KOPT-K1 (cell line): Measurements from ENCODE around the gene CFHR2.
"Not testable (repeated sequence)": the region's sequence is repeated elsewhere in the genome, so short reads cannot be mapped to it uniquely, and the experiment has no call there.

Experiments used
- H3K27ac ChIP-seq: fragments of 200-600 bp; sonication (generic); 2 replicates; pipeline ENCODE4 v1.5.1; 2016; ENCODE audit warnings: antibody characterized with exemption, mild to moderate bottlenecking, low read depth, low read length; ENCODE audit not compliant: poor library complexity, severe bottlenecking
- H3K36me3 ChIP-seq: fragments of 200-600 bp; sonication (generic); 2 replicates; pipeline ENCODE4 v1.5.1; 2017; ENCODE audit warnings: antibody characterized with exemption, mild to moderate bottlenecking, low read length, moderate library complexity; ENCODE audit not compliant: insufficient read depth
- H3K9me3 ChIP-seq: fragments of 200-600 bp; sonication (generic); 2 replicates; pipeline ENCODE4 v1.5.1; 2017; ENCODE audit warnings: antibody characterized with exemption, low read length, mild to moderate bottlenecking; ENCODE audit not compliant: insufficient read depth, poor library complexity, severe bottlenecking

Gene CFHR2

GRCh38 chr1:196943568-196943967 lies at the start of gene CFHR2:
TSS of gene CFHR2 (plus strand) at chr1:196943738. CDS start at chr1:196943881, 143 bp downstream.
- not testable (repeated sequence) for H3K9me3 ChIP-seq, H3K27ac ChIP-seq, H3K36me3 ChIP-seq

- Histone ChIP-seq H3K27ac (no peak overlapping the region), H3K9me3 (no peaks in the 10 kb centered on the region)
Measured at GRCh38 chr1:196896355-196896754, 47.2 kb upstream of the CFHR2 start.

GRCh38 chr1:196897158-196897828 lies 46.2 kb upstream of the CFHR2 start:
- no peaks in the 10 kb centered on the region for H3K36me3 ChIP-seq
- no peaks in the 10 kb centered on the region for H3K9me3 ChIP-seq
- H3K27ac ChIP-seq: no peak overlapping the region

More at GRCh38 chr1:196896355-196896754, 47.2 kb upstream of the CFHR2 start:
- H3K36me3 ChIP-seq: no peaks in the 10 kb centered on the region

GRCh38 chr1:196902344-196902743 lies 41.2 kb upstream of the CFHR2 start:
- H3K9me3 ChIP-seq: no peaks in the 10 kb centered on the region
- H3K36me3 ChIP-seq: no peaks in the 10 kb centered on the region
- H3K27ac ChIP-seq: no peak overlapping the region

GRCh38 chr1:196910215-196910614 lies 33.3 kb upstream of the CFHR2 start:
- no peaks in the 10 kb centered on the region for H3K36me3 ChIP-seq
- no peak overlapping the region for H3K27ac ChIP-seq
- no peaks in the 10 kb centered on the region for H3K9me3 ChIP-seq

- not testable (repeated sequence) for H3K36me3 ChIP-seq, H3K9me3 ChIP-seq, H3K27ac ChIP-seq
Measured at GRCh38 chr1:196912283-196912682, 31.3 kb upstream of the CFHR2 start.

- H3K36me3 ChIP-seq, H3K27ac ChIP-seq, H3K9me3 ChIP-seq: not testable (repeated sequence)
Measured at GRCh38 chr1:196926839-196927238, 16.7 kb upstream of the CFHR2 start.

- H3K36me3 ChIP-seq, H3K27ac ChIP-seq, H3K9me3 ChIP-seq: not testable (repeated sequence)
Measured at GRCh38 chr1:196932853-196933252, 10.7 kb upstream of the CFHR2 start.

GRCh38 chr1:196933531-196934189 lies 9.9 kb upstream of the CFHR2 start:
- no peak overlapping the region for H3K27ac ChIP-seq
- no peaks in the 10 kb centered on the region for H3K36me3 ChIP-seq
- H3K9me3 ChIP-seq: no peaks in the 10 kb centered on the region

GRCh38 chr1:196941474-196941873 lies 2.1 kb upstream of the CFHR2 start:
- not testable (repeated sequence) for H3K9me3 ChIP-seq, H3K27ac ChIP-seq, H3K36me3 ChIP-seq

GRCh38 chr1:196951711-196952394 lies 8.3 kb downstream of the CFHR2 start:
- Histone ChIP-seq H3K27ac (no peak overlapping the region), H3K9me3 (no peaks in the 10 kb centered on the region), H3K36me3 (no peaks in the 10 kb centered on the region)

- Histone ChIP-seq H3K9me3 (no peaks in the 10 kb centered on the region), H3K27ac (no peak overlapping the region), H3K36me3 (no peaks in the 10 kb centered on the region)
Measured at GRCh38 chr1:196954778-196955177, 11.2 kb downstream of the CFHR2 start.

GRCh38 chr1:196955926-196956325 lies 12.4 kb downstream of the CFHR2 start:
- no peaks in the 10 kb centered on the region for H3K36me3 ChIP-seq
- H3K27ac ChIP-seq: no peak overlapping the region
- no peaks in the 10 kb centered on the region for H3K9me3 ChIP-seq

- Histone ChIP-seq H3K36me3 (no peaks in the 10 kb centered on the region), H3K9me3 (no peaks in the 10 kb centered on the region), H3K27ac (no peak overlapping the region)
Measured at GRCh38 chr1:196960854-196961253, 17.3 kb downstream of the CFHR2 start.

- no peaks in the 10 kb centered on the region for H3K9me3 ChIP-seq
- no peak overlapping the region for H3K27ac ChIP-seq
- H3K36me3 ChIP-seq: no peaks in the 10 kb centered on the region
Measured at GRCh38 chr1:196970182-196970581, 26.6 kb downstream of the CFHR2 start.
